Measurements from ENCODE around the gene SETD3.
"Not testable (repeated sequence)": the region's sequence is repeated elsewhere in the genome, so short reads cannot be mapped to it uniquely, and the experiment has no call there.

Gene SETD3

GRCh38 chr14:99354166-99354875 is 126.3 kb downstream of the SETD3 start:
- DNase-seq: no peak

DNA sequence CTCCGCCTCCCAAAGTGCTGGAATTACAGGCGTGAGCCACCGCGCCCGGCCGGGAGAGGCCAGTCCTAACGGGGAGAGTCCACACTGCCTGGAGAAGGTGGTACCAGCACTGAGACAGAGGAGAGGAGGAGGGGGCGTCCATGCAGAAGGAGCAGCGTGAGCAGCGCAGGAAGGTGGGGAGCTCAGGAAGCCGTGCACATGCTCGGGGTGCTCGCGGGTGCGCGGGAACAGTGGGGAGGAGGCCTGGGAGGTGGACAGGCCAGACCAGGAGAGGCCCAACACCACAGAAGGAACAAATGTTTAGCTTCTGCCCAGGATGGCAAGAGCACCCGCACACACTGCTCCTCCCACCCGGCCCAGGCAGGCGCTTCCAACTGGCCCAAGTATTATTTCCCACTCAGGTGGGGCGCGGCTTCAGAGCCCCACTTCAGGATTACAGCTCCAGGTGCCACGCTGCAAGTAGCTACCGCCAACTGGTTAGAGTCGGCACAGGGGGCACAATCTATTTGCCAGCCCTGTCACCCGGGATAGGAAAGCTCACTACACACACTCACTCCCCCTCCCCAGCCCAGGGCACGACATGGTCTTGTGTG is 127.9 kb downstream of the SETD3 start:
- no peak for DNase-seq

DNA sequence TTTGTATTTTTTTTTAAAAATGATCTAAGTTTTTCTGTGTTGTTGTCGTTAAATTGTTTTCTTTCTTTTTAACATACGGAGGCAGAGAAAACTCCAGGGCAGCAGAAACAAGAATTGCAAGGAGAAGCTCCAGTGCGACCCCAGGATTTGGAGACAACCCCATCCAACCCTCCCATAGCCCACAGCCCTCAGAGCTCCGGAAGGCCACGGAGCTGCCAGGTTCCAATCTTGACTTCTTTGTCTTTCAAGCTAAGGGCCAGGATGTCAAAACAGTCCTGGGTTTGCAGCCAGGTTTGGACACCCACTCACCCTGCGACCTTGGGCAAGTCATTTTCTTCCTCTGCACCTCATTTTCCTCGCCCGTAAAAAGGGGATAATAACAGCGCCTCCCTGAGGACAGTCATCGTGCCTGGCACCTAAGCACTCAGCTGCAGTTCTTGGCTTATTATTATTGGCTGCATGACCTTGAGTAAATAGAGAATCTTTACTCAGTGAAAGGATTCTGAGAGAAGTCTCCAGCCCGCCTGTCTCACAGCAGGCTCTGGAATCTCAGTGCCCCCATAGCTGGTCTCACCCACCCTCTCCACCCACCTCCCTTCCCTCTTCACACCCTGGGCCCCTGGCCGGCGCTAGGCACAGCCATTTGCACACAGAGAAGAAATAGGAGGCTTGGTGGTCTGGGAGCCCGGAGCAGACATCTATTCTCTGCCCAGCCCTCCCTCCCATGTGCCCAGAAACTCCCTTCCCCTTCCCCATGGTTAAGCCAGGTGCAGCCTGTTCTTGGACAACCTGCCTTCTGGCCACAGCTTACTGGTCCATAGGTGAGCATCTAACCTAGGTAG is 129.3 kb downstream of the SETD3 start:
- no peak for DNase-seq

DNA sequence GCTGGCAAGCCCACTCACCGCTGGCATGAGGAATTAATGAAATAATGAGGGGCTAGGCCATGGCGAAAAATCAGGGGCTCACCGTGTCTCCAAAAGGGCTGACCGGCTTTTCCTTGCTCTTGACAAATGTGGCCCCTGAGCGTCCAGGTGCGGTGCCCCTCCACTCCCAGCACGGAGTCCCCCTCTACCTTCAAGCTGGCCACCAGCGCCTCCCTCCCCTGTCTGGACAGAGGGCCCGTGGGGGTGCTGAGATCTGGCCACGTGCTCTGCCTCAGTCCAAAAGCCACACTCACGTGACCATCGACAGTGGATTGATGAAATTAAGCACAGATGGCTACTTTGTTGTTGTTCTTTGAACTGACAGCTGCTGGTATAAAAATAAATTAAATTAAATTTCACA is 129.9 kb downstream of the SETD3 start:
- DNase-seq: no peak

DNA sequence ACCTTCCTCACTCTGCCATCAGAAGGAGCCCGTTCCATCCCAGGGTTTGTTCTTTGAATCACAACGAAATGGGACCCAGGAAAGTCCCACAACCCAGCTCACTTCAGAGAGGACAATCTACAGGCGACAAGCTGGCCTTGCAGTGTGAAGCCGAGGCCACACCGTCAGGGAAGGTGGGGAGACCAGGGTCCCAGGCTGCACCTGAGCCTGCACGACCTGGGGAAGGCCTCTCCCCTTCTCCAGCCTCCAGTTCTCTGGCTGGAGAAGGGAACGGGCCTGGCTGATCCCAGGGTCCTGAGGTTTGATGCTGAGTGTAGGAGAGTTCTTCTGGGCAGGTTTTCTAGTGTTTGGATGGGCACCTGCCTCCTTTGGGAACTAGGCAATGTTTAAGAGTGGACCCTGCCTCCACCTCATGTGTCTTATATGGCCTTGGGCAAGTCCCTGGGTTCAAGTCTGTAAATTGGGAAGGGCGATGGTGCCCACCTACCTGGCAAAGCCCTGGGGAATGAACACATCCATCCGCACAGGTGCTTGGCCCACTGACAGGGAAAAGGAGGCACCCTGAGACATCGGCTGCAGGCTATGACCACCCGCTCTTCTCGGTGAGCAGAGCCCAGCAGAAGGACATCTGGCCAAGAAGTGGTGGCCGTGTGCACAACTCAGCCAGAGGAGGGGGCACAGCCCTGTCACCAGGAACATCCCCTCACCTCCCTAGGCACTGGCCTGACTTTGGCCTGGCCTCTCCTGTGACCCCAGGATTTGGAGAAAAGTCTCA is 130.8 kb downstream of the SETD3 start:
- no peak for DNase-seq

DNA sequence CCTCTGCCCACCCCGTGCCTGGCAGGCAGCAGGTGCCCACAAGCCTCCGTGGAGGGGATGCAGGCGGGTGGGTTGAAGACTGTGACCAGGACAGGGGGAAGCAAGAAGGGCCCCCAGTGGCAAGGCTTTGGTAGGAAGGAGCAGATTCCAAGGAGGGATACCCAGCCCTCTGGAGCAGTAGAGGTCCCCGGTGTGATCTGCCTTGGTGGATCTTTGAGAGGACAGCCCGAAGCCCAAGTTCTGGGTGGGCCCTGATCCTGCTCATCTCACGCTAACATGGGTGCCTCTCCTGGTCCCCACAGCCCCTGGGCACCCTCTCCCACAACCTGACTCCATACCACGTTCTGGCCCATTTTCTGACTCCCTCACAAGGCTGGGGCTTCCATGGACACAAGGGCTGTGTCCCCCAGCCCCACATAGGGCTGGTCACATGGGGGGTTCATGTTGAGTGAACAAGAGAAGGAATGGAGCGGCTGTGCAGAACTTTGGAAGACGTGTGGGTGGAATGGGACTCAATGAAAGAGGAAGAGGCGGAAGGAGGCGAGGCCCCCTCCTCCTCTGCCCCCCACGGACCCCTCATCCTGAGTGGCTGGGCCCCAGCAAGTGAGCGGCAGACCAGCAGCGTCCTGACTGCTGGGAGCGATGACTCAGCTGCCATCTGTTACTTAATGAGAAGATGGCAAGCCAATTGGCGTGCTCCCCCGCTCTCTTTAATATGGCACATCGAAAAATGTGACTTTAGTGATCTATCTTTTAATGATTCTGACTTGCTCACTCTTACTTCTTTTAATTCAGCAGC is 131.6 kb downstream of the SETD3 start:
- DNase-seq: peak; percentile 12

DNA sequence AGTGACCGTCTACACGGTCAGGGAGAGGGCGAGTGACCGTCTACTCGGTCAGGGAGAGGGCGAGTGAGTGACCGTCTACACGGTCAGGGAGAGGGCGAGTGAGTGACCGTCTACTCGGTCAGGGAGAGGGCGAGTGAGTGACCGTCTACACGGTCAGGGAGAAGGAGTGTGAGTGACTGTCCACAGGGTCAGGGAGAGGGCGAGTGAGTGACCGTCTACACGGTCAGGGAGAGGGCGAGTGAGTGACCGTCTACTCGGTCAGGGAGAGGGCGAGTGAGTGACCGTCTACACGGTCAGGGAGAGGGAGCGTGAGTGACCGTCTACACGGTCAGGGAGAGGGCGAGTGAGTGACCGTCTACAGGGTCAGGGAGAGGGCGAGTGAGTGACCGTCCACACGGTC is 132.4 kb downstream of the SETD3 start:
- DNase-seq: not testable (repeated sequence)

Data from fibroblast of upper back skin (primary cell).